Measurements from ENCODE around the gene MYO16.

DNA sequence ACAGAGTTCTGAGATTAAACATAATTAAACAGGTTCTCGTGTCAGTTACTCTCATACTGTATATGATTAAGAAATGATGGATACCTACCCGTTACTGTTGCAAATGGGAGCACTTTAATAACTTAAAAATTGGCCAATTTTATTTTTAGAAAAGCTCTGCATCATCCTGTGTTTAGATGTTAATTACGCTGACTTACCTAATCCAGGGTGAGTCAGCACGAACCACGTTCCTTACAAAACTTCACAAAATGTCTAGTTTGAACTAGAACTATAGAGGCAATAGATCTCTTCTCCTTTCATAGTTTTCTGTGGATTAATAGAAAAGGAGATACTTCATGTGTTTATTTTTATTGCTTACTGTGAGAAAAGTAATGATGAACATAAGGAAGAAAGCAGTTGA lies 363.9 kb downstream of the MYO16 start:
- TF ChIP-seq, protein P1, sequence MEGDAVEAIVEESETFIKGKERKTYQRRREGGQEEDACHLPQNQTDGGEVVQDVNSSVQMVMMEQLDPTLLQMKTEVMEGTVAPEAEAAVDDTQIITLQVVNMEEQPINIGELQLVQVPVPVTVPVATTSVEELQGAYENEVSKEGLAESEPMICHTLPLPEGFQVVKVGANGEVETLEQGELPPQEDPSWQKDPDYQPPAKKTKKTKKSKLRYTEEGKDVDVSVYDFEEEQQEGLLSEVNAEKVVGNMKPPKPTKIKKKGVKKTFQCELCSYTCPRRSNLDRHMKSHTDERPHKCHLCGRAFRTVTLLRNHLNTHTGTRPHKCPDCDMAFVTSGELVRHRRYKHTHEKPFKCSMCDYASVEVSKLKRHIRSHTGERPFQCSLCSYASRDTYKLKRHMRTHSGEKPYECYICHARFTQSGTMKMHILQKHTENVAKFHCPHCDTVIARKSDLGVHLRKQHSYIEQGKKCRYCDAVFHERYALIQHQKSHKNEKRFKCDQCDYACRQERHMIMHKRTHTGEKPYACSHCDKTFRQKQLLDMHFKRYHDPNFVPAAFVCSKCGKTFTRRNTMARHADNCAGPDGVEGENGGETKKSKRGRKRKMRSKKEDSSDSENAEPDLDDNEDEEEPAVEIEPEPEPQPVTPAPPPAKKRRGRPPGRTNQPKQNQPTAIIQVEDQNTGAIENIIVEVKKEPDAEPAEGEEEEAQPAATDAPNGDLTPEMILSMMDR (IDR thresholded peaks at IDR 0.05) = no peak
- no peak for TF ChIP-seq POLR2A (IDR thresholded peaks at IDR 0.05)
